ENCODE results near the gene ADGRB2.

The ADGRB2 gene

GRCh38 chr1:31685795-31686194 lies 78.3 kb downstream of the ADGRB2 start:
- H3K27me3 ChIP-seq (ENCODE audit: control insufficient read depth, insufficient read depth, low read length), result no peaks in the 10 kb centered on the region
- H3K9me3 ChIP-seq (ENCODE audit: control insufficient read depth, insufficient read depth, low read length), result no peaks in the 10 kb centered on the region
- peaks cover 3% of the 10 kb centered on the region; the same call in 1 of the 2 replicates for H3K36me3 ChIP-seq (ENCODE audit: control insufficient read depth, insufficient read depth, low read length)
- no peak overlapping the region for H3K9ac ChIP-seq (ENCODE audit: low read depth, low read length)
- H3K4me1 ChIP-seq (ENCODE audit: control insufficient read depth, insufficient read depth, low read length), result no peaks in the 10 kb centered on the region
- H3K4me3 ChIP-seq (ENCODE audit: low read depth, low read length), result no peak overlapping the region
- H3K27ac ChIP-seq (ENCODE audit: low read depth, low read length), result no peak overlapping the region

GRCh38 chr1:31683997-31684396 lies 80.1 kb downstream of the ADGRB2 start:
- H3K36me3 ChIP-seq (ENCODE audit: control insufficient read depth, insufficient read depth, low read length), result peaks cover 3% of the 10 kb centered on the region; the same call in 1 of the 2 replicates
- H3K27me3 ChIP-seq (ENCODE audit: control insufficient read depth, insufficient read depth, low read length), result no peaks in the 10 kb centered on the region
- no peaks in the 10 kb centered on the region for H3K4me1 ChIP-seq (ENCODE audit: control insufficient read depth, insufficient read depth, low read length)
- H3K9me3 ChIP-seq (ENCODE audit: control insufficient read depth, insufficient read depth, low read length), result no peaks in the 10 kb centered on the region
- H3K27ac ChIP-seq (ENCODE audit: low read depth, low read length), result no peak overlapping the region
- no peak overlapping the region for H3K9ac ChIP-seq (ENCODE audit: low read depth, low read length)
- no peak overlapping the region for H3K4me3 ChIP-seq (ENCODE audit: low read depth, low read length)

- Histone ChIP-seq H3K9me3 (ENCODE audit: control insufficient read depth, insufficient read depth, low read length) (no peaks in the 10 kb centered on the region), H3K9ac (ENCODE audit: low read depth, low read length) (no peak overlapping the region), H3K36me3 (ENCODE audit: control insufficient read depth, insufficient read depth, low read length) (peaks cover 3% of the 10 kb centered on the region; the same call in 1 of the 2 replicates), H3K27ac (ENCODE audit: low read depth, low read length) (no peak overlapping the region), H3K27me3 (ENCODE audit: control insufficient read depth, insufficient read depth, low read length) (no peaks in the 10 kb centered on the region), H3K4me3 (ENCODE audit: low read depth, low read length) (no peak overlapping the region), H3K4me1 (ENCODE audit: control insufficient read depth, insufficient read depth, low read length) (no peaks in the 10 kb centered on the region)
These were observed 82.7 kb downstream of the ADGRB2 start for GRCh38 chr1:31681415-31681814.

GRCh38 chr1:31679676-31680230 lies 84.4 kb downstream of the ADGRB2 start:
- H3K27ac ChIP-seq (ENCODE audit: low read depth, low read length), result no peak overlapping the region

GRCh38 chr1:31679091-31679490 lies 85.0 kb downstream of the ADGRB2 start:
- Histone ChIP-seq H3K27ac (ENCODE audit: low read depth, low read length) (no peak overlapping the region), H3K9me3 (ENCODE audit: control insufficient read depth, insufficient read depth, low read length) (no peaks in the 10 kb centered on the region), H3K9ac (ENCODE audit: low read depth, low read length) (no peak overlapping the region), H3K36me3 (ENCODE audit: control insufficient read depth, insufficient read depth, low read length) (peaks cover 3% of the 10 kb centered on the region; the same call in 1 of the 2 replicates), H3K4me3 (ENCODE audit: low read depth, low read length) (no peak overlapping the region), H3K4me1 (ENCODE audit: control insufficient read depth, insufficient read depth, low read length) (peaks cover 6% of the 10 kb centered on the region; the same call in 1 of the 2 replicates), H3K27me3 (ENCODE audit: control insufficient read depth, insufficient read depth, low read length) (no peaks in the 10 kb centered on the region)

More at GRCh38 chr1:31679676-31680230, 84.4 kb downstream of the ADGRB2 start:
- Histone ChIP-seq H3K9me3 (ENCODE audit: control insufficient read depth, insufficient read depth, low read length) (no peaks in the 10 kb centered on the region), H3K4me3 (ENCODE audit: low read depth, low read length) (no peak overlapping the region), H3K9ac (ENCODE audit: low read depth, low read length) (no peak overlapping the region), H3K27me3 (ENCODE audit: control insufficient read depth, insufficient read depth, low read length) (no peaks in the 10 kb centered on the region), H3K4me1 (ENCODE audit: control insufficient read depth, insufficient read depth, low read length) (peaks cover 3% of the 10 kb centered on the region; the same call in 1 of the 2 replicates), H3K36me3 (ENCODE audit: control insufficient read depth, insufficient read depth, low read length) (peaks cover 3% of the 10 kb centered on the region; the same call in 1 of the 2 replicates)

- Histone ChIP-seq H3K27me3 (ENCODE audit: control insufficient read depth, insufficient read depth, low read length) (no peaks in the 10 kb centered on the region), H3K9ac (ENCODE audit: low read depth, low read length) (no peak overlapping the region), H3K27ac (ENCODE audit: low read depth, low read length) (no peak overlapping the region), H3K9me3 (ENCODE audit: control insufficient read depth, insufficient read depth, low read length) (no peaks in the 10 kb centered on the region), H3K4me3 (ENCODE audit: low read depth, low read length) (no peak overlapping the region), H3K36me3 (ENCODE audit: control insufficient read depth, insufficient read depth, low read length) (peaks cover 3% of the 10 kb centered on the region; the same call in 1 of the 2 replicates), H3K4me1 (ENCODE audit: control insufficient read depth, insufficient read depth, low read length) (peaks cover 6% of the 10 kb centered on the region; the same call in 1 of the 2 replicates)
These were observed 85.5 kb downstream of the ADGRB2 start for GRCh38 chr1:31678681-31679080.

- no peak overlapping the region for H3K27ac ChIP-seq (ENCODE audit: low read depth, low read length)
These were observed 86.2 kb downstream of the ADGRB2 start for GRCh38 chr1:31677949-31678348.

GRCh38 chr1:31677401-31677800 lies 86.7 kb downstream of the ADGRB2 start:
- Histone ChIP-seq H3K27me3 (ENCODE audit: control insufficient read depth, insufficient read depth, low read length) (no peaks in the 10 kb centered on the region), H3K4me1 (ENCODE audit: control insufficient read depth, insufficient read depth, low read length) (peaks cover 6% of the 10 kb centered on the region; the same call in 1 of the 2 replicates), H3K9ac (ENCODE audit: low read depth, low read length) (no peak overlapping the region), H3K27ac (ENCODE audit: low read depth, low read length) (no peak overlapping the region), H3K9me3 (ENCODE audit: control insufficient read depth, insufficient read depth, low read length) (no peaks in the 10 kb centered on the region), H3K4me3 (ENCODE audit: low read depth, low read length) (no peak overlapping the region), H3K36me3 (ENCODE audit: control insufficient read depth, insufficient read depth, low read length) (no peaks in the 10 kb centered on the region)

More at GRCh38 chr1:31677949-31678348, 86.2 kb downstream of the ADGRB2 start:
- Histone ChIP-seq H3K27me3 (ENCODE audit: control insufficient read depth, insufficient read depth, low read length) (no peaks in the 10 kb centered on the region), H3K9ac (ENCODE audit: low read depth, low read length) (no peak overlapping the region), H3K9me3 (ENCODE audit: control insufficient read depth, insufficient read depth, low read length) (no peaks in the 10 kb centered on the region), H3K36me3 (ENCODE audit: control insufficient read depth, insufficient read depth, low read length) (peaks cover 3% of the 10 kb centered on the region; the same call in 1 of the 2 replicates), H3K4me3 (ENCODE audit: low read depth, low read length) (no peak overlapping the region), H3K4me1 (ENCODE audit: control insufficient read depth, insufficient read depth, low read length) (peaks cover 6% of the 10 kb centered on the region; the same call in 1 of the 2 replicates)
